Activated CD4-positive, alpha-beta T cell treated with anti-CD3 and anti-CD28 coated beads, Interleukin-2, Interleukin-4, amounts not matched to agents 100 ng/mL and 50 ng/mL, durations not matched to agents 16 hours and 8 hours (primary cell): ENCODE results near the gene MRC2.

ENCODE experiments used
- DNase-seq: peaks from one replicate; pipeline ENCODE4 v3.0.0-alpha.2; 2020; ENCODE audit warnings: low spot score

Gene MRC2

GRCh38 chr17:62723842-62724241 is 96.4 kb downstream of the MRC2 start:
- no peak for DNase-seq

- peak; percentile 85 for DNase-seq
These were observed 97.1 kb downstream of the MRC2 start for GRCh38 chr17:62724398-62725146.

- no peak for DNase-seq
These were observed 98.3 kb downstream of the MRC2 start for GRCh38 chr17:62725791-62726249.

- no peak for DNase-seq
These were observed 100.6 kb downstream of the MRC2 start for GRCh38 chr17:62727916-62728672.

- DNase-seq: no peak
These were observed 104.7 kb downstream of the MRC2 start for GRCh38 chr17:62732125-62732524.

- DNase-seq: no peak
These were observed 107.7 kb downstream of the MRC2 start for GRCh38 chr17:62735044-62735651.

GRCh38 chr17:62737513-62737912 is 110.0 kb downstream of the MRC2 start:
- DNase-seq: peak; percentile 43

GRCh38 chr17:62738281-62738680 is 110.8 kb downstream of the MRC2 start:
- DNase-seq: no peak

- DNase-seq: no peak
These were observed 112.3 kb downstream of the MRC2 start for GRCh38 chr17:62739645-62740388.

- peak; percentile 58 for DNase-seq
These were observed 113.8 kb downstream of the MRC2 start for GRCh38 chr17:62741290-62741689.
